Activated T-cell treated with anti-CD3 and anti-CD28 coated beads, Interleukin-2, amount 50 U/mL, for 48 hours (primary cell): ENCODE data around the gene CDC42SE1.
A peak's percentile ranks its signal among the peaks of the same experiment; 100 is the strongest.
"Not testable (repeated sequence)": the region's sequence is repeated elsewhere in the genome, so short reads cannot be mapped to it uniquely, and the experiment has no call there.

Experiments used
- DNase-seq, 2 experiments: peaks; one replicate each; pipeline ENCODE4 v3.0.0-alpha.2; 2020

Gene CDC42SE1, protein sequence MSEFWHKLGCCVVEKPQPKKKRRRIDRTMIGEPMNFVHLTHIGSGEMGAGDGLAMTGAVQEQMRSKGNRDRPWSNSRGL

DNA sequence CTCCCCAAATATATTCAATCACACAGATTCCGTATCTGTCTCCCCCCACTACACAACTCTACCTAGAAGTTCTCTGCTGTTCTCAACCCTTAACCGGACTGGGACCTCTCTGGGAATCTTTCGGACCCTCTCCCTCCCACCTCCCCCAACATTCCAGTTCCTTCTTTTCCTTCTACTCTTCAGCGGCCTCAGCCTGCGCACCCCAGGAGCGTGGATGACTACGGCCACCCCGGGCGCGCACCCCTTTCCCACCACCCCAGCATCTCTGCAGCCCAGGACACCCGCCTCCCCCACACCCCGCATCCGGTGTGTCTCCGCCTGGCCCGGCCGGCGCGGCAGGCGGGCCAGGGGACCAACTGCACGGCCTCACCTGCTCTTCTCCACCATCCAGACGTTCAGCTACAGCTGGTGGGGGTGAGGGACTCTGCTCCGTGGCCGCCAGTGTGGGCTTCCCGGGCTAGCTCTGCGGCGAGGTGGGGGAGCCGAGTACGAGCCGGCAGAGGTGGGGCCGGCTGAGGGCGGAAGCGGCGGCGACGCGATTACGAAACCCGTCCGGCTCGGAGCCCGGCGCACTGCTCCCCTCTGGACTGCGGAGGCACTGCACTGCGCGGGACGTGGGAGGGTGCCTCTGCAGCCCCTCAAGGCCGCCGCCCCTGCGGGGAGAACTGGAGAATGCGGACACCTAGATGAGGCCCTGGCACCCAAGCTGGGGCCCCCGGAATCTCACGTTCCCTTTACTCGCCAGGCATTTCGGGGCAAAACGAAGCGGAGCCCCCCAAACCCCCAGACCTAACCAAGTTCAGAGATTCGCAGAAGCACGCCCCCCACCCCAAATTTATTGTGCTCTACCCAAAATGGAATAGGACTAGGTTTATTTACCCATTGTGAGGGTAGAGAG, at the start of gene CDC42SE1:
Gene CDC42SE1 (minus strand): TSS at position 514 of the 898 bp plus-strand sequence. CDS start 3,892 bp downstream, outside the sequence.
- DNase-seq, result peak; percentile 86 to 91

DNA sequence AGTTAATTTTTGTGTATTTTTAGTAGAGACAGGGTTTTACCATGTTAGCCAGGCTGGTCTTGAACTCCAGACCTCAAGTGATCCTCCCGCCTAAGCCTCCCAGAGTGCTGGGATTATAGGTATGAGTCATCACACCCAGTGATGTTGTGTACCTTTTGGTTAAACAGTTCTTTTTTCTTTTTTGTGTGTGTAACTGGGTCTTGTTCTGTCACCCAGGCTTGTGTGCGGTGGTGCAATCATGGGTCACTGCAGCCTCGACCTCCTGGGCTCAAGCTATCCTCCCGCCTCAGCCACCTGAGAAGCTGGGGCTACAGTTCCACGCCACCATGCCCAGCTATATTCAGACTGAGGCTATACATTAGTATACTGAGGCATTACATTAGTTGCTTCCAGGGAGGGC, 48.9 kb upstream of the CDC42SE1 start:
- DNase-seq, result no peak

DNA sequence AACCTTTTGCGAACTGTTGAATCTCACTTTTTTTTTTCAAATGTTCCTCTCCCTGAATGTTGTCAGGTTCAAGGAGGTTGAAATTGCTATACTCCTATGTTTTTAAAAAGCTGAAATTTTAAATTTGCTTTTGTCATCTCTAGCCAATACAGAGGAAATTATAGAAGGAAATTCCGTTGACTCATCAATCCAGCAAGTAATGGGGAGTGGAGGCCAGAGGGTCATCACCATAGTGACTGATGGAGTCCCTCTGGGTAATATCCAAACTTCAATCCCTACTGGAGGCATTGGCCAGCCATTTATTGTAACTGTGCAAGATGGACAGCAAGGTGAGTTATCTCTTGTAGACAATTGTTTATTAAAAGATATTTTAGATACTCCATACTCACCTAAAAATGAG, 47.5 kb upstream of the CDC42SE1 start:
- DNase-seq, result no peak

DNA sequence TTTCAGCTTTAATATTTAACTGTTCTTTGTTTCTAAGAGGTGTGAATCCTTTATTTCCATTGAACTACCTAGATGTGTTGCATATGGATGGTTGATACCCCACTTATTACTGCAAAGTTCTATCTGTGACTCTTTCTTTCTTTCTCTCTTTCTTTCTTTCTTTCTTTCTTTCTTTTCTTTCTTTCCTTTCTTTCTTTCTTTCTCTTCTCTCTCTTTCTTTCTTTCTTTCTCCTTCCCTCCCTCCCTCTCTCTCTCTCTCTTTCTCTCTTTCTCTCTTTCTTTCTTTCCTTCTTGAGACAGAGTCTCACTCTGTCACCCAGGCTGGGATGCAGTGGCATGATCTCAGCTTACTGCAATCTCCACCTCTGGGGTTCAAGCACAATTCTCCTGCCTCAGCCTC, 45.2 kb upstream of the CDC42SE1 start:
- no peak for DNase-seq

DNA sequence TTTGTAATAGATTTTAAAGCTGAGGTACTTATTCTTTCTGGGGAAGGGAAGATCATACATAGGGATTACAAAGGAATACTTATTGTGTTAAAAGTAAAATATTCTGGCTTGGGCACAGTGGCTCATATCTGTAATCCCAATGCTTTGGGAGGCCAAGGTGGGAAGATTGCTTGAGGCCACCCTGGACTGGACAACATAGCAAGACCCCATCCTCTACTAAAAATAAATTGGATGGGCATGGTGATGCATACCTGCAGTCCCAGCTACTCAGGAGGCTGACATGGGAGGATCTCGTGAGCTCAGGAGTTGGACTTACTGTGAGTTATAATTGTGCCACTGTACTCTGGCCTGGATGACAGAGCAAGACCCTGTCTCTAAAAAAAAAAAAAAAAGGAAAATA, 38.7 kb upstream of the CDC42SE1 start:
- DNase-seq, result no peak

DNA sequence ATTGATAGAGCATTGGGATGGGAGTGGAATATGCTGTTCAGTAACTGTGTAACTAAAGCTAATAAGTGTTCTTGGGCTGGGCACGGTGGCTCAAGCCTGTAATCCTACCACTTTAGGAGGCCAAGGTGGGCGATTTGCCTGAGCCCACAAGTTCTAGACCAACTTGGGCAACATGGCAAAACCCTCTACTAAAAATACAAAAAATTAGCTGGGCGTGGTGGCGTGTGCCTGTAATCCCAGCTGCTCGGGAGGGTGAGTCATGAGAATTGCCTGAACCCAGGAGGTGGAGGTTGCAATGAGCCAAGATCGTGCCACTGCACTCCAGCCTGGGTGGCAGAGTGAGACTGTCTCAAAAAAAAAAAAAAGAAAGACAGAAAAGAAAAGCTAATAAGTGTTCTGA, 38.0 kb upstream of the CDC42SE1 start:
- DNase-seq, result not testable (repeated sequence)

DNA sequence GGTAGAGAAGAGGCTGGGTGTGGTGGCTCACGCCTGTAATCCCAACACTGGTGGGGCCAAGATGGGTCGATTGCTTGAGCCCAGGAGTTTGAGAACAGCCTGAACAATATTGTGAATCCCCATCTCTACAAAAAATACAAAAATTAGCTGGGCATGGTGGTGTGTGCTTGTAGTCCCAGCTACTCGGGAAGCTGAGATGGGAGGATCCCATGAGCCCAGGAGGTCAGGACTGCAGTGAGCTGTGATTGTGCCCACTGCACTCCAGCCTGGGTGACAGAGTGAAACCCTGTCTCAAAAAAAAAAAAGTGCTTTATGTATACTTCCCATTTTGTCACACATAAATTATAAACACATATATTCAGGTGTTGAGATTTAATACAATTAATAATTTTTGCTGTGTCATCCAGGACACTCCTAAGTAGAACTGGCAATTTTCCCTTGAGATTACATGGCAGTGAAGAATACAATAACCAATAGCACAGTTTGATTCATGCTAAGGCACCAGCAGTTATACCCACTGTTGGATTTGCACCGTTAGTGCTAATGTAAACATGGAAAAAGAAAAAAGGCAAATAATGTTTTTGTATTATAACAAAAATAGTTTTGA, 26.6 kb upstream of the CDC42SE1 start:
- DNase-seq, result no peak

DNA sequence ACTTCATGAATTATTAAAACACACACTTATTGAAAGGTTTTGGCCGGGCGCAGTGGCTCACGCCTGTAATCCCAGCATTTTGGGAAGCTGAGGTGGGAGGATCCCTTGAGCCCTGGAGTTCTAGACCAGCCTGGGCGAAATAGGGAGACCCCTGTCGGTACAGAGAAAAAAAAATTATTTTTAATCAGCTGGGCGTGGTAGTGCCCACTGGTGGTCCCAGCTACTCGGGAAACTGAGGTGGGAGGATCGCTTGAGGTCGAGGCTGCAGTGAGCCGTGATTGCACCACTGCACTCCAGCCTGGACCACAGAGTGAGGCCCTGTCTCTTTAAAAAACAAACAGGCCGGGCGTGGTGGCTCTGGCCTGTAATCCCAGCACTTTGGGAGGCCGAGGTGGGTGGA, 12.8 kb upstream of the CDC42SE1 start:
- DNase-seq, result no peak

DNA sequence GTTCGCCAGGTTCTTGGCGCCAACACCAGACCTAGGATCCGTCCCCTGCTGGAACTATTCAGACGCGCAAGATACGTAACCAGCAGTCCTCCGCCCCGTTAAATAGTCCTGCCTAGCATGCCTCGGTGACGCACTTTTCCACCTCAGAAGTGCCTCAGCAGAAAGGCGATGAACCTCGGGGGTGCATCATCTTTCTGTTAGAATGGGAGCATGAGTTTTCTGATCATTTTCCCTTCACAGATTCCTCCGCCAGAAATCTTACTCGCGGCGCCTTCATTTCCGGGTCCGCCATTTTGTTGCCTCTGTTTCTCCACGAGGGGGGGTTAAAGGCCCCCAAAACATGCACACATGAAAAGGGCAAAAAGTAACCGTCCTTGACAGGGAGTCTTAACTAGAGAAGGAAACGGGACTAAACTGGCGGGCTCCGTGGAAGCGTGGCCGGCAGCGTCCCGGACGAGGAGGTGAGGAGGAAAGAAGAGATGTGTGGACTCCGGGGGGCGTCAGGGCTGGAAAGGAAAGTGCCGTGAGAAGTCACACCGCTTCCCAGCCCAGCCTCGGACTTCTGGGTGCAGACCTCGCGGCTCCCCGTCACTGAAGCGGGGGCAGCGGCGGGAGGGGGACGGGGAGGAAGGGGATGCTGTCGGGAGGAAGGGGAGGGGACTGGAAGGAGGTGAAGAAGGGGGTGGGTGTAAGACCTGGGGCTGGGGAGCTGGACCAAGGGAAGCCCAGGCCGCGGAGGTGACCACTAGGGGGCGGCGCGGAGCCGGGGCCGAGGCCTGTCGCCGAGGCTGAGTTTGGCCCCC, 11.3 kb upstream of the CDC42SE1 start, which contains the start of gene GABPB2:
Gene GABPB2 (plus strand): TSS at position 288 of the 803 bp plus-strand sequence. CDS start 17,429 bp downstream, outside the sequence.
- DNase-seq, result peak; percentile 91 to 94

DNA sequence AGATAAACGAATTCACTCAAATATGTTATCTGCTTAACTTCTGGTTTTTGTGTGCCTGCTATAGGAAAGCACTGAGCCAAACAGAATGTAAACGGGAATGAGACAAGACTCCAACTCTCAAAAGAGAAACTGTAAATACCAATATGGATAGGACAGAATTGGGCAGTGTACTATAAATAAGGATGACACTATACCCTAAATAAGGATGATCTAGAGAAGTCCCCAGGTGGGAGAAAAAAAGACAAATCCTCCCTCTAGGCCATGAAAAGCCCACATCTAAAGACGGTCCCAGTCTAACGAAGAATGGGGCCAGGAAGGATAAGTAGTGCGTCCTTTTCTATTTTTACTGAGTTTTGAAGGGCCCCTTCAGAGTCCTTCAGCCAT, 9.7 kb upstream of the CDC42SE1 start:
- DNase-seq, result no peak

DNA sequence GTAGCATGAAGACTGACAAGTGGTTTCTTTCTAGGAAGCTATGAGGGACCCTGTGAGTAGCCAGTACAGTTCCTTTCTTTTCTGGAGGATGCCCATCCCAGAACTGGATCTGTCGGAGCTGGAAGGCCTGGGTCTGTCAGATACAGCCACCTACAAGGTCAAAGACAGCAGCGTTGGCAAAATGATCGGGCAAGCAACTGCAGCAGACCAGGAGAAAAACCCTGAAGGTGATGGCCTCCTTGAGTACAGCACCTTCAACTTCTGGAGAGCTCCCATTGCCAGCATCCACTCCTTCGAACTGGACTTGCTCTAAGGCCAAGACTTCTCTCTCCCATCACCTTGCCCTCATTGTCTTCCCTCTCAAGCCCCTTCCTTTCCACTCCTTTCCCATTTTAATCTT, 7.8 kb upstream of the CDC42SE1 start:
- DNase-seq, result no peak

DNA sequence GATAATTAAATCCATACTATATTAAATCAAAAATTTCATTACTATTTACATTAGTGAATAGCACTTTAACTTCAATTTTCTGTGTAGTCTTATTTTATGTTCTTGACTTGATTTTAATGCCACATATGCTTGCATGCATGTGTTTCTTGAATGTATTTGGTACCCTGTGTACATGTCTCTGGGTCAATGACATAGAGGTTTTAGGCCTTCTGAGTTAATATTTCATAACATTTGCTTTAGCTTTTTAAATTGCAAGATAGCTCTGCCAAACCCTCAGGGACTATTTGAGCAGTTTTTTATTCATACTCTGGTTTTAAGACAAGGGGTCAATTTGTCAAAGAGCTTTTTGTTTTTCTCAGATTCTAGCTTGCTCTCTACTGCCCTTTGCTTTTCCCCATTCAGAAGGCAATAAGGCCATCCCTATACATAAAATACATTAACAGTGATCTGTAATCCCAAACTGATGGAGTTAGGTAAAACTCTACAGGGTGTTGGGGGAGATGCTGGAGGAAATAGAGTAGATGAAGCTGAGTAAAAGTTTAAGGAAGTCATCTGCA, 5.7 kb upstream of the CDC42SE1 start:
- DNase-seq, result no peak

DNA sequence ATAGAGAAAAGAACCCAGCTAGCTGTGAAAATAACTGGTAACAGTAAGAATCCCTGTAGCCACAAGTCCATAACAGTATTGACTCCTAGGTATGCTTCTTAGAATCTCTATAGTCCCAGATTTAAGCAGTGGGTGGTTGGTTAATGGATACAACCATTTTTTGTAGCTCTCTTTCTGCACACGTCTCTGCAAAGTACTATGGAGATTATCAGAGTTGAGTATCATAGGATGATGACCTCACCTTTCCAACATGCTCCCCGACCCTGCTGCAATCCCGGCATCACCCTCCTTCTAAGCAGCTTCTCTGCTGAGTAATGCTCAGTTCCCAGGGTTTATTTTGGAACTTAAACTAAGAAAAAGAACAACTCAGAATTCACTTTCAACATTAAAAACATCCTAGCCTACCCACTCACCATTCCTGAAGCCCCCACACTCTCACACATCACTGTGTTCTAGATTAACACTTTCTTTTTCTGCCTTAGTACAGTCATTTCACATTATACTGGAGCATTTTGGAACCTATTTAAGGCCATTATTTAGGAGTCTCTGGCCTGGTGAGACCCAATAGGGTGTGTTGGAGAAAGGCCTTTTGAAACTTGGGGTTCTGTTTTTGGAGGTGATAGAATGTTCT, 3.4 kb upstream of the CDC42SE1 start:
- DNase-seq, result no peak

DNA sequence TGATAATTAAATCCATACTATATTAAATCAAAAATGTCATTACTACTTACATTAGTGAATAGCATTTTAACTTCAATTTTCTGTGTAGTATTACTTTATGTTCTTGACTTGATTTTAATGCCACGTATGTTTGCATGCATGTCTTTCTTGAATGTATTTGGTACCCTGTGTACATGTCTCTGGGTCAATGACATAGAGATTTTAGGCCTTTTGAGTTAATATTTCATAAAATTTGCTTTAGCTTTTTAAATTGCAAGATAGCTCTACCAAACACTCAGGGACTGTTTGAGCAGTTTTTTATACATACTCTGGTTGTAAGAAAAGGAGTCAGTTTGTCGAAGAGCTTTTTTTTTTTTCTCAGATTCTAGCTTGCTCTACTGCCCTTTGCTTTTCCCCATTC, 2.3 kb upstream of the CDC42SE1 start:
- no peak for DNase-seq

DNA sequence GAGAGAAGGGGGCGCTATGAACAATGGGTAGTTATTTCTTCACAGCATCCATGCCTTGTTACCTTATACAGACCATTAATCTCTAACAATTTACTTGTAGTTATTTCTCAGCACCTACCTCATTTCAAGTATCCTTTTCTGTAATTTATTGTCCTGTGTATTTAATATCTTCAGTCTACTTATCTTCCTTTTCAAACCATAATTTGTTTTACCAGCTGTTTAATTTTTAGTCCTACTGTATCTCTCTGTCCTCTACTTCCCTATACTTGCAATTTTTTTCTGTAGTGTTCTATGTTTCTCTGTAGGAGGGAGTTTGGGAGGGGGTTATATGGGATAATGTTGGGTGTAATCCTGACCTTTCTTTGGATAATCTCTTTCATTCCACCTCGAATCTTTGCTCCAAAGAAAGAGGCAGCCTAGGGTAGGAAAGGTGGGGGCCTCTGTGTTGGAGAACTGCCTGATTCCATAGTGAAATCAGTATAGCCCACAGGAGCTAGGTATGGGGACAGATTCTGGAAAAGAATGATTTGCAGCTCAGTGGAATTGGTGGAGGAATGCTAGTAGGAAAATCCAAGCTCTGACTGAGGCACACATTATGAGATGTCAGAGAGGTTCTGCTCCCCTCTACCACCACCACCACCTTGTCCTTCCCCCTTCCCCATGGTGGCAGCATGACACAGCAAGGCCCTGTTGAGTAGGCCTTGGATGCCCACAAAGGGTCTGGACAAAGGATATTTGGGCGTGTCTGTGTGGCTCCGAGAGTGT, 1.4 kb upstream of the CDC42SE1 start:
- no peak for DNase-seq

DNA sequence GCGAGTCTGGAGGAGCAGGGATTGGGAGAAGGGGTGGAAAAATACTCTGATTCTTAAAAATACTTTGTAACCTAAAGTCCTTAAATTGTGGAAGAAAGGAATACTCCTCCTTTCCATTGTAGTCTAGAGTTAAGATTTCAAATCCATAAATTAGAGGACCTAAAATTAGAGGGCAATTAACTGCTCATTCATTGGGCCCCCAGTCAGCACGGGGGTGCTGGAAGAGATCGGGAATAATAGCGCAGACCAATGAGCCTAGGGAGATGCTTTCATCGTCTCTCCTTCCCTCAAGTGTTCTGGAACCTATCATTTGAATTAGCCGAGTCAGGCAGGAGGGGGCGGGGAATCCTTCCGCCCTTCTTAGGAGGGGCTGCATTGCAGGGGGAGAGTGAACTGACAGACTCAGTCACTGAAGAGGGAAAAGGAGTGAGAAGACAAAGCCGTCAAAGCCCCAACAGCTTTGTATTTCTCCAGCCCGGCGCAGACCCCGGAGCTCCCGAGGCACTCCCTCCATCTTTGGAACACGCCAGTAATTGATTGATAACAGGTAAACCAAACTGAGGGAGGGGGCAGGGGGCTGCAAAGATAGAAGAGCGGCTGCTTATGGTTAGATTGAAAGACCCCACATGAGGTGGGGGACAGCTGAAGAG, 710 bp upstream of the CDC42SE1 start, which contains the start of gene MLLT11:
Gene MLLT11 (plus strand): TSS at position 391 of the 650 bp plus-strand sequence. CDS start 6,828 bp downstream, outside the sequence.
- DNase-seq, result peak; percentile 56 to 59

DNA sequence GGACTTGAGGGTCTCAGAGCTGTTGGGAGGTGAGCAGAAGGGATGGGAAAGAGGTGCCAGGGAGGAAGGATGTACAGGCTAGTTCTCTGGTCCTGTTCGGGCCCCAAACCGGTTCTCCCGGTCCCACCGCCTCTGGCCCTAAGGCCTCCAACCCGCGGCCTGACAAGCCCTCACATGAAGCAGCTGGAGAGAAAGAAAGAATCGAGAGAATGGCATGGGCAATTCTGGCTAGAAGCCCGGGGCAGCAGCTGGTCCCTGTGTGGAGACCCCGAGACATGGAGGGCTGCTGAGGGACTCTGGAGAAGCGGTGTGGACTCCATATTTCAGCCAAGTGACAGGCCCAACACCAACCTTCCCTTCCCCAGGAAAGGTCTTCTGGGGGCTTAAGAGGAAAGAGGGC, 730 bp downstream of the CDC42SE1 start:
- DNase-seq, result peak; percentile 44 to 47

DNA sequence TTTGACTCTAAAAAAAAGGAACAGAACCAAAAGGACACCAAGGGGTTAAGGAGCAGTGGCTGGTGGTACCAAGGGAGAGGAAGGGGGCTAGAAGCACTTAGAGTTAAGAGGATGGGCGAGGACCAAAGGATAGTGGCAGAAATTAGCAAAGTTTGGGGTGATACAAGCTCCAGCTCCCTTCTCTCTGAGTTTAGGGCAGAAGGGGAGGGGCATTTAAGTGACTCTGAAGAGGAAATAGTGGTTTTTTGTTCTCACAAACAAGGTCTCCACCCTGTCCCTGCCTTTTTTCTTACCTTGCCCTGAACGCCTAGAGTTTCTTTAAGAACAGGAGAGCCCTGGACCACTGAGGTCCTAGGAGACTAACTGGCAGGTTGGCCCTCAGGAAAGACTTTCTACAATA, 3.3 kb downstream of the CDC42SE1 start:
- no peak for DNase-seq

DNA sequence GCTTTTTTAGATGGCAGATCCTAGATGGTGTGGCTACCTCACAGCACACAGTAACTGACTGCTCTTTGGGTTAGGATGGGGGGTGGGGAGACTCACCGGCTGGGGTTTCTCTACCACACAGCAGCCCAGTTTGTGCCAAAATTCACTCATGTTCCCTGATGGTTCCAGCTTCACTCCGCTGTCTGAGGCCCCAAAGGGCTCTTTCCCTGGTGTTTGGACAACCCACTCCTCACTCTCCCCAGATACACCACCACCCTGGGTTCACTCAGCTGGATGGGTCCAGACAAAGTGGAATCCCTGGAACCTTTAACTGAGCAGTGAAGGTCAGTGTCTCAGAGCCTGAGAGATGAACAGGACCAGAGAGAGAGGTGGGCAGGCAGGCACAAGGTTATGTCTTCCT, 3.8 kb downstream of the CDC42SE1 start:
- DNase-seq, result no peak

DNA sequence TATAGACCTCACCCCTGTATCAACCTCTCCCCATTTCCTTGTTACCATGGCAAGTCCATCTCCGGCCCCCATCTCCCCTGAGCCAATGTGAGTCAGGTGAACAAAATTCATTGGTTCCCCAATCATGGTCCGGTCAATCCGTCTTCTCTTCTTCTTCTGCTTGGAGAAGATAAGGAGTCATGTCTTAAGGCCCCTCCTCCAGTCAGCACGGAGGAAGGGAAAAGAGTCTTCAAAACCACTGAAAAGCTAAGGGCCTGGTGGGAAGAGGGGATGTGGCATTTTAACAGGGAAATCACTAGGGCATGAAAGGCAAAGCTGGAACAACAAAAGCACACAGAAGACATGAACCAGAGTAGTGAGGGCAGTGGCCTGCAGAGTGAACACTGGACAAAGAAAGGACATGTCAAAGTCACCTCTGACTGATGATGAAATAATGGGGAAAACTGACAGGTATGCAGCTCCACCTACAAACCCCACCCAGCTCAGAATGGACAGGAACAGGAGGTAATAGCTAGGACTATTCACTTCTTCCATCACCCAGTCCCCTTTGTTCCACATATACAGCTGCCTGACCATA, 4.4 kb downstream of the CDC42SE1 start:
- DNase-seq, result no peak
